ENCODE data around the gene PALM.
"Not testable (repeated sequence)": the region's sequence is repeated elsewhere in the genome, so short reads cannot be mapped to it uniquely, and the experiment has no call there.

PALM gene

GRCh38 chr19:679418-680286 lies 29.1 kb upstream of the PALM start:
- no peak for DNase-seq

- peak; percentile 100 for DNase-seq
These were observed 28.3 kb upstream of the PALM start for GRCh38 chr19:680287-681028.

GRCh38 chr19:681029-682019 lies 27.4 kb upstream of the PALM start:
- peak; percentile 90 for DNase-seq

GRCh38 chr19:682678-683320 lies 25.9 kb upstream of the PALM start:
- DNase-seq: no peak

GRCh38 chr19:685454-685931 lies 23.2 kb upstream of the PALM start:
- DNase-seq: no peak

GRCh38 chr19:686589-687297 lies 22.0 kb upstream of the PALM start:
- DNase-seq: no peak

GRCh38 chr19:687569-688166 lies 21.1 kb upstream of the PALM start:
- DNase-seq: no peak

GRCh38 chr19:688214-688613 lies 20.5 kb upstream of the PALM start:
- DNase-seq: no peak

GRCh38 chr19:688992-689391 lies 19.7 kb upstream of the PALM start:
- DNase-seq: no peak

GRCh38 chr19:690203-690602 lies 18.5 kb upstream of the PALM start:
- no peak for DNase-seq

GRCh38 chr19:694481-695351 lies 14.0 kb upstream of the PALM start:
- DNase-seq: no peak

- no peak for DNase-seq
These were observed 13.3 kb upstream of the PALM start, which contains the start of gene PRSS57 for GRCh38 chr19:695352-695949. PRSS57 (minus strand) TSS chr19:695452; CDS start chr19:695430, 22 bp downstream.

- DNase-seq: not testable (repeated sequence)
These were observed 10.2 kb upstream of the PALM start for GRCh38 chr19:698529-698928.

- DNase-seq: not testable (repeated sequence)
These were observed 8.8 kb upstream of the PALM start for GRCh38 chr19:699885-700284.

GRCh38 chr19:702847-703246 lies 5.9 kb upstream of the PALM start:
- DNase-seq: not testable (repeated sequence)

- DNase-seq: no peak
These were observed 5.4 kb upstream of the PALM start for GRCh38 chr19:703329-703650.

- DNase-seq: peak; percentile 45
These were observed 4.9 kb upstream of the PALM start for GRCh38 chr19:703651-704446.

GRCh38 chr19:704447-704741 lies 4.3 kb upstream of the PALM start:
- DNase-seq: no peak

Measured in activated CD8-positive, alpha-beta memory T cell treated with anti-CD3 and anti-CD28 coated beads, Interleukin-2, amount 50 U/mL, for 4 hours (primary cell).